Activated T-cell treated with anti-CD3 and anti-CD28 coated beads, Interleukin-2, amount 50 U/mL, for 4 hours (primary cell): ENCODE data around the gene TSSK3. TPM values are rescaled to one million over a fixed set of nuclear protein-coding genes. Genes with fewer than 3 reads are reported as not detected.

Experiments used
- ATAC-seq, 2 donors: fragments of 200-7000 bp; cut with Tn5 transposase; one replicate each; pipeline ENCODE4 v1.10.0; 2021
- DNase-seq: peaks from one replicate; pipeline ENCODE4 v3.0.0-alpha.2; 2020
- H3K27me3 Mint-ChIP-seq: one replicate; pipeline ENCODE4 v1.8.0; 2021; ENCODE audit warnings: low read depth, mixed read lengths
- H3K36me3 Mint-ChIP-seq: one replicate; pipeline ENCODE4 v1.8.0; 2022; ENCODE audit warnings: mixed read lengths; ENCODE audit not compliant: insufficient read depth
- H3K4me1 Mint-ChIP-seq: one replicate; pipeline ENCODE4 v1.8.0; 2021; ENCODE audit warnings: low read depth, mixed read lengths
- H3K4me3 Mint-ChIP-seq: one replicate; pipeline ENCODE4 v1.8.0; 2021; ENCODE audit warnings: mild to moderate bottlenecking, moderate library complexity, mixed read lengths
- H3K9me3 Mint-ChIP-seq: one replicate; pipeline ENCODE4 v1.8.0; 2021; ENCODE audit warnings: mixed read lengths
- total RNA-seq, 3 donors: library from RNA; stranded (reverse); gene quantifications; one replicate each; pipeline ENCODE4 v1.2.1, GENCODE V29; 2021

TSSK3 gene
- total RNA-seq, 3 donors from 2014 or later = 0.71 to 0.98 (median 0.92) TPM

GRCh38 chr1:32365445-32365844, 3.1 kb downstream of the TSSK3 start:
- Mint-ChIP-seq H3K36me3 (peaks cover 20% of the 10 kb centered on the region), H3K4me3 (no peak overlapping the region), H3K4me1 (peaks cover 12% of the 10 kb centered on the region), H3K27me3 (peaks cover 4% of the 10 kb centered on the region), H3K9me3 (no peaks in the 10 kb centered on the region)
- ATAC-seq = no peak
- DNase-seq = no peak

- H3K27me3 Mint-ChIP-seq = no peaks in the 10 kb centered on the region
- no peak overlapping the region for H3K4me3 Mint-ChIP-seq
- peaks cover 17% of the 10 kb centered on the region for H3K4me1 Mint-ChIP-seq
- ATAC-seq (no peak), DNase-seq (no peak)
- no peaks in the 10 kb centered on the region for H3K9me3 Mint-ChIP-seq
- H3K36me3 Mint-ChIP-seq = peaks cover 27% of the 10 kb centered on the region
Measured at GRCh38 chr1:32367912-32368635, 5.7 kb downstream of the TSSK3 start.

GRCh38 chr1:32372149-32372756, 9.9 kb downstream of the TSSK3 start:
- peak; percentile 31 for DNase-seq
- Mint-ChIP-seq H3K4me1 (peaks cover 19% of the 10 kb centered on the region), H3K9me3 (no peaks in the 10 kb centered on the region), H3K27me3 (no peaks in the 10 kb centered on the region), H3K36me3 (peaks cover 32% of the 10 kb centered on the region), H3K4me3 (no peak overlapping the region)
- peak; percentile 65 to 83 for ATAC-seq

GRCh38 chr1:32373996-32374592, 11.8 kb downstream of the TSSK3 start:
- peaks cover 19% of the 10 kb centered on the region for H3K4me1 Mint-ChIP-seq
- H3K9me3 Mint-ChIP-seq = no peaks in the 10 kb centered on the region
- H3K36me3 Mint-ChIP-seq = peaks cover 32% of the 10 kb centered on the region
- no peaks in the 10 kb centered on the region for H3K27me3 Mint-ChIP-seq
- no peak for ATAC-seq
- no peak for DNase-seq
- H3K4me3 Mint-ChIP-seq = no peak overlapping the region

- no peak for ATAC-seq
- Mint-ChIP-seq H3K9me3 (no peaks in the 10 kb centered on the region), H3K36me3 (peaks cover 42% of the 10 kb centered on the region)
Measured at GRCh38 chr1:32376199-32376598, 13.9 kb downstream of the TSSK3 start.

GRCh38 chr1:32377541-32378220, 15.3 kb downstream of the TSSK3 start:
- no peaks in the 10 kb centered on the region for H3K9me3 Mint-ChIP-seq
- peaks cover 6% of the 10 kb centered on the region for H3K4me1 Mint-ChIP-seq
- no peak for ATAC-seq
- DNase-seq = no peak
- H3K36me3 Mint-ChIP-seq = peaks cover 36% of the 10 kb centered on the region
- H3K4me3 Mint-ChIP-seq = no peak overlapping the region
- no peaks in the 10 kb centered on the region for H3K27me3 Mint-ChIP-seq

More at GRCh38 chr1:32376199-32376598, 13.9 kb downstream of the TSSK3 start:
- Mint-ChIP-seq H3K4me1 (peaks cover 18% of the 10 kb centered on the region), H3K27me3 (no peaks in the 10 kb centered on the region), H3K4me3 (no peak overlapping the region)
- no peak for DNase-seq

GRCh38 chr1:32380057-32380456, 17.7 kb downstream of the TSSK3 start:
- Mint-ChIP-seq H3K4me3 (no peak overlapping the region), H3K36me3 (peaks cover 27% of the 10 kb centered on the region), H3K4me1 (no peaks in the 10 kb centered on the region), H3K27me3 (no peaks in the 10 kb centered on the region), H3K9me3 (no peaks in the 10 kb centered on the region)
- ATAC-seq (no peak), DNase-seq (no peak)

- Mint-ChIP-seq H3K4me3 (no peak overlapping the region), H3K9me3 (no peaks in the 10 kb centered on the region), H3K36me3 (peaks cover 20% of the 10 kb centered on the region), H3K4me1 (peaks cover 11% of the 10 kb centered on the region), H3K27me3 (no peaks in the 10 kb centered on the region)
- ATAC-seq (no peak), DNase-seq (no peak)
Measured at GRCh38 chr1:32386676-32387392, 24.5 kb downstream of the TSSK3 start.

GRCh38 chr1:32388641-32389040, 26.3 kb downstream of the TSSK3 start:
- H3K9me3 Mint-ChIP-seq = no peaks in the 10 kb centered on the region
- H3K36me3 Mint-ChIP-seq = peaks cover 25% of the 10 kb centered on the region
- DNase-seq (no peak), ATAC-seq (no peak)
- no peak overlapping the region for H3K4me3 Mint-ChIP-seq
- peaks cover 26% of the 10 kb centered on the region for H3K4me1 Mint-ChIP-seq
- no peaks in the 10 kb centered on the region for H3K27me3 Mint-ChIP-seq

- Mint-ChIP-seq H3K36me3 (peaks cover 17% of the 10 kb centered on the region), H3K9me3 (no peaks in the 10 kb centered on the region), H3K4me1 (peaks cover 38% of the 10 kb centered on the region), H3K4me3 (no peak overlapping the region), H3K27me3 (no peaks in the 10 kb centered on the region)
- ATAC-seq = no peak
- no peak for DNase-seq
Measured at GRCh38 chr1:32390904-32391870, 28.8 kb downstream of the TSSK3 start.

GRCh38 chr1:32392325-32392724, 30.0 kb downstream of the TSSK3 start:
- Mint-ChIP-seq H3K9me3 (no peaks in the 10 kb centered on the region), H3K4me1 (peaks cover 31% of the 10 kb centered on the region), H3K4me3 (peak overlapping the region; percentile 98), H3K27me3 (no peaks in the 10 kb centered on the region), H3K36me3 (peaks cover 9% of the 10 kb centered on the region)
- DNase-seq (no peak), ATAC-seq (no peak)

- Mint-ChIP-seq H3K9me3 (no peaks in the 10 kb centered on the region), H3K36me3 (peaks cover 9% of the 10 kb centered on the region), H3K4me3 (peak overlapping the region; percentile 98), H3K4me1 (peaks cover 27% of the 10 kb centered on the region), H3K27me3 (no peaks in the 10 kb centered on the region)
- no peak for DNase-seq
- no peak for ATAC-seq
Measured at GRCh38 chr1:32393136-32393535, 30.8 kb downstream of the TSSK3 start.

- Mint-ChIP-seq H3K4me1 (peaks cover 27% of the 10 kb centered on the region), H3K4me3 (peak overlapping the region; percentile 98), H3K36me3 (peaks cover 9% of the 10 kb centered on the region), H3K27me3 (no peaks in the 10 kb centered on the region), H3K9me3 (no peaks in the 10 kb centered on the region)
- no peak for DNase-seq
- peak; percentile 43 for ATAC-seq
Measured at GRCh38 chr1:32393832-32394140, 31.4 kb downstream of the TSSK3 start.
